ENCODE measurements around the gene CABLES2. TPM values are rescaled to one million over a fixed set of nuclear protein-coding genes. Genes with fewer than 3 reads are reported as not detected.

The CABLES2 gene
- total RNA-seq, 4 donors from 2014 or later = 2.0 to 6.9 (median 4.1) TPM

- no peak for TF ChIP-seq CTCF (IDR thresholded peaks at IDR 0.05)
- no peak for DNase-seq (ENCODE audit: extremely low spot score)
- intact Hi-C loops (cut with DNase I) = no loop called here
- no peaks in the 10 kb centered on the region for H3K27me3 ChIP-seq
- H3K4me1 ChIP-seq = peaks cover 32 to 53% (median 44%) of the 10 kb centered on the region in 4 donors
- H3K36me3 ChIP-seq = peaks cover 0 to 4% (median 0%) of the 10 kb centered on the region in 4 donors
- no peak overlapping the region for H3K4me3 ChIP-seq
- no peak overlapping the region for H3K27ac ChIP-seq (replicated peaks in 1 of 4)
- H3K9me3 ChIP-seq = no peaks in the 10 kb centered on the region
- WGBS = 95% methylated on average over 11 of the region's 15 CpGs
These were observed 970 bp upstream of the CABLES2 start for GRCh38 chr20:62408055-62408454.

- TF ChIP-seq POLR2AphosphoS5 (IDR thresholded peaks at IDR 0.05) = no peak
- no peak for TF ChIP-seq POLR2A (IDR thresholded peaks at IDR 0.05; ENCODE audit: low read depth)
- no peak for TF ChIP-seq EP300 (IDR thresholded peaks at IDR 0.05)
- TF ChIP-seq CTCF (IDR thresholded peaks at IDR 0.05) = no peak
- Histone ChIP-seq H3K4me1 (peaks cover 32 to 53% (median 44%) of the 10 kb centered on the region in 4 donors), H3K4me3 (peak overlapping the region; percentile 54 to 90 (median 73)), H3K36me3 (peaks cover 0 to 17% (median 7%) of the 10 kb centered on the region in 4 donors), H3K27ac (replicated peaks in 1 of 4) (peak overlapping the region; percentile 55 to 76 (median 66)), H3K9me3 (no peaks in the 10 kb centered on the region), H3K27me3 (no peaks in the 10 kb centered on the region)
- no CpG with 5 or more reads among the region's 42 CpGs for WGBS
- DNase-seq (ENCODE audit: extremely low spot score) = no peak
- intact Hi-C loops (cut with DNase I) = no loop called here
These were observed 379 bp downstream of the CABLES2 start for GRCh38 chr20:62406635-62407176.

GRCh38 chr20:62405981-62406513 is 1.0 kb downstream of the CABLES2 start:
- 71% methylated on average over 8 of the region's 10 CpGs for WGBS
- H3K4me3 ChIP-seq = peak overlapping the region; percentile 54 to 90 (median 73)
- no peaks in the 10 kb centered on the region for H3K27me3 ChIP-seq
- peaks cover 0 to 23% (median 9%) of the 10 kb centered on the region in 4 donors for H3K36me3 ChIP-seq
- DNase-seq (ENCODE audit: extremely low spot score) = no peak
- intact Hi-C loops (cut with DNase I) = no loop called here
- TF ChIP-seq POLR2A (IDR thresholded peaks at IDR 0.05; ENCODE audit: low read depth) = no peak
- TF ChIP-seq POLR2AphosphoS5 (IDR thresholded peaks at IDR 0.05) = no peak
- TF ChIP-seq CTCF (IDR thresholded peaks at IDR 0.05) = no peak
- TF ChIP-seq EP300 (IDR thresholded peaks at IDR 0.05) = no peak
- peak overlapping the region in 3 of 4 donors; percentile 62 to 76 (median 70) for H3K27ac ChIP-seq (replicated peaks in 1 of 4)
- peaks cover 32 to 53% (median 44%) of the 10 kb centered on the region in 4 donors for H3K4me1 ChIP-seq
- H3K9me3 ChIP-seq = no peaks in the 10 kb centered on the region

- Histone ChIP-seq H3K36me3 (peaks cover 0 to 26% (median 11%) of the 10 kb centered on the region in 4 donors), H3K27ac (replicated peaks in 1 of 4) (peak overlapping the region in 3 of 4 donors; percentile 18 to 76 (median 70)), H3K4me1 (peaks cover 31 to 48% (median 40%) of the 10 kb centered on the region in 4 donors), H3K4me3 (peak overlapping the region in 3 of 4 donors; percentile 54 to 90 (median 67)), H3K9me3 (no peaks in the 10 kb centered on the region), H3K27me3 (no peaks in the 10 kb centered on the region)
- intact Hi-C loops (cut with DNase I) = no loop called here
- WGBS = 83% methylated on average over 11 of the region's 23 CpGs
- no peak for DNase-seq (ENCODE audit: extremely low spot score)
- TF ChIP-seq POLR2AphosphoS5 (IDR thresholded peaks at IDR 0.05) (peak; percentile 35 to 56), POLR2A (IDR thresholded peaks at IDR 0.05; ENCODE audit: low read depth) (no peak), CTCF (IDR thresholded peaks at IDR 0.05) (peak; percentile 51 to 69 (median 61))
These were observed 1.7 kb downstream of the CABLES2 start for GRCh38 chr20:62405108-62405980.
